ENCODE results near the gene PEDS1. TPM values are rescaled to one million over a fixed set of nuclear protein-coding genes. Genes with fewer than 3 reads are reported as not detected.
"Not testable (repeated sequence)": the region's sequence is repeated elsewhere in the genome, so short reads cannot be mapped to it uniquely, and the experiment has no call there.

The PEDS1 gene
- total RNA-seq, 1 donor from 2014 or later = 9.5 TPM

DNA sequence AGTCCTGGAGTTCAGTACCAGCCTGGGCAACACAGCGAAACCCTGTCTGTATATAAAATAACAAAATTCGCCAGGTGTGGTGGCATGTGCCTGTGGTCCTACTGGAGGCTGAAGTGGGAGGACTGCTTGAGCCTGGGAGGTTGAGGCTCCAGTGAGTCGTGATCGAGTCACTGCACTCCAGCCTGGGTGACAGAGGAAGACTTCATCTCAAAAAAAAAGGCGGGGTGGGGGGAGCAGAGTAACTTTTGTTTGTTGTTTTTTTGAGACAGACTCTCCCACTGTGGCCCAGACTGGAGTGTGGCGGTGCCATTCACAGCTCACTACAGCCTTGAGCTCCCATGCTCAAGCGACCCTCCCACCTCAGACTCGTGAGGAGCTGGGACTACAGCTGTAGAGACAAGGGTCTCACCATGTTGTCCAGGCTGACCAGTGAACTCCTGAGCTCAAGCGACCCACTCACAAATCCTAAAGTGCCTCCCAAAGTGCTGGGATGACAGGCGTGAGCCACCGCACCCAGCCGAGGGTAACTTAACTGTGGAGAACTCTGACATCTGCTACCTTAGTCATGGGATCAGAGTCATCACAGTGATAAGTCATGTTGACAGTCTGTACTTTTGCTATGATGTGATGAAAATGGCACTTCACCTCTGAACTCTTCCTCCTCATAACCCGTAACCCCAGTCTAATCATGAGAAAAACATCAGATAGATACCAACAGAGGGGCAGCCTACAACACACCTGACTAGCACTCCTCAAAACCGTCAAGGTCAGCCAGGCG is 16.5 kb downstream of the PEDS1 start:
- Histone ChIP-seq H3K4me1 (no peaks in the 10 kb centered on the region), H3K4me2 (no peak overlapping the region), H3K79me2 (ENCODE audit: low read depth) (no peaks in the 10 kb centered on the region), H2AFZ (replicated peaks) (no peak overlapping the region), H3K4me3 (no peak overlapping the region), H3F3A (ENCODE audit: low read depth) (no peaks in the 10 kb centered on the region), H4K20me1 (ENCODE audit: low read depth) (peaks cover 30% of the 10 kb centered on the region), H3K27me3 (no peaks in the 10 kb centered on the region), H3K27ac (no peak overlapping the region), H3K9me3 (ENCODE audit: low read depth) (no peaks in the 10 kb centered on the region), H3K36me3 (no peaks in the 10 kb centered on the region), H3K9ac (no peak overlapping the region)
- no peak for TF ChIP-seq EZH2 (IDR thresholded peaks at IDR 0.05)
- TF ChIP-seq EZH2phosphoT487 (IDR thresholded peaks at IDR 0.05) = no peak
- TF ChIP-seq, protein P1, sequence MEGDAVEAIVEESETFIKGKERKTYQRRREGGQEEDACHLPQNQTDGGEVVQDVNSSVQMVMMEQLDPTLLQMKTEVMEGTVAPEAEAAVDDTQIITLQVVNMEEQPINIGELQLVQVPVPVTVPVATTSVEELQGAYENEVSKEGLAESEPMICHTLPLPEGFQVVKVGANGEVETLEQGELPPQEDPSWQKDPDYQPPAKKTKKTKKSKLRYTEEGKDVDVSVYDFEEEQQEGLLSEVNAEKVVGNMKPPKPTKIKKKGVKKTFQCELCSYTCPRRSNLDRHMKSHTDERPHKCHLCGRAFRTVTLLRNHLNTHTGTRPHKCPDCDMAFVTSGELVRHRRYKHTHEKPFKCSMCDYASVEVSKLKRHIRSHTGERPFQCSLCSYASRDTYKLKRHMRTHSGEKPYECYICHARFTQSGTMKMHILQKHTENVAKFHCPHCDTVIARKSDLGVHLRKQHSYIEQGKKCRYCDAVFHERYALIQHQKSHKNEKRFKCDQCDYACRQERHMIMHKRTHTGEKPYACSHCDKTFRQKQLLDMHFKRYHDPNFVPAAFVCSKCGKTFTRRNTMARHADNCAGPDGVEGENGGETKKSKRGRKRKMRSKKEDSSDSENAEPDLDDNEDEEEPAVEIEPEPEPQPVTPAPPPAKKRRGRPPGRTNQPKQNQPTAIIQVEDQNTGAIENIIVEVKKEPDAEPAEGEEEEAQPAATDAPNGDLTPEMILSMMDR (IDR thresholded peaks at IDR 0.05) = no peak
- Mint-ChIP-seq H3K4me3 (no peak overlapping the region), H3K27ac (no peak overlapping the region), H3K4me1 (peaks cover 14% of the 10 kb centered on the region), H3K27me3 (ENCODE audit: insufficient read depth, low read depth) (peaks cover 10% of the 10 kb centered on the region), H3K9me3 (no peaks in the 10 kb centered on the region), H3K36me3 (peaks cover 23% of the 10 kb centered on the region)
- DNase-seq (ENCODE audit: low spot score) = no peak

- H3K27ac ChIP-seq; H3K4me1 ChIP-seq; H3K4me1 Mint-ChIP-seq; DNase-seq (ENCODE audit: low spot score); H2AFZ ChIP-seq (replicated peaks); H3K9me3 Mint-ChIP-seq; H3K36me3 ChIP-seq; H3K27me3 Mint-ChIP-seq (ENCODE audit: insufficient read depth, low read depth); H3K27ac Mint-ChIP-seq; H3K9ac ChIP-seq; H3K27me3 ChIP-seq; H3K9me3 ChIP-seq (ENCODE audit: low read depth); H3K4me3 Mint-ChIP-seq; H3K4me3 ChIP-seq; H3F3A ChIP-seq (ENCODE audit: low read depth); H3K79me2 ChIP-seq (ENCODE audit: low read depth); H3K4me2 ChIP-seq: not testable (repeated sequence)
- peaks cover 18% of the 10 kb centered on the region for H4K20me1 ChIP-seq (ENCODE audit: low read depth)
- H3K36me3 Mint-ChIP-seq = peaks cover 22% of the 10 kb centered on the region
Observed at GRCh38 chr20:50135157-50135556, 18.4 kb downstream of the PEDS1 start.

- H3K4me2 ChIP-seq = no peak overlapping the region
- H3K4me3 ChIP-seq = no peak overlapping the region
- no peaks in the 10 kb centered on the region for H3K9me3 Mint-ChIP-seq
- no peaks in the 10 kb centered on the region for H3F3A ChIP-seq (ENCODE audit: low read depth)
- no peak overlapping the region for H3K9ac ChIP-seq
- H3K27ac Mint-ChIP-seq = no peak overlapping the region
- H3K4me1 Mint-ChIP-seq = no peaks in the 10 kb centered on the region
- H4K20me1 ChIP-seq (ENCODE audit: low read depth) = peaks cover 13% of the 10 kb centered on the region
- no peak overlapping the region for H2AFZ ChIP-seq (replicated peaks)
- TF ChIP-seq EZH2 (IDR thresholded peaks at IDR 0.05) (no peak), EZH2phosphoT487 (IDR thresholded peaks at IDR 0.05) (no peak)
- TF ChIP-seq, protein P1 (IDR thresholded peaks at IDR 0.05) = no peak
- no peak overlapping the region for H3K4me3 Mint-ChIP-seq
- no peaks in the 10 kb centered on the region for H3K9me3 ChIP-seq (ENCODE audit: low read depth)
- H3K27me3 Mint-ChIP-seq (ENCODE audit: insufficient read depth, low read depth) = peaks cover 6% of the 10 kb centered on the region
- no peaks in the 10 kb centered on the region for H3K27me3 ChIP-seq
- no peak for DNase-seq (ENCODE audit: low spot score)
- no peaks in the 10 kb centered on the region for H3K79me2 ChIP-seq (ENCODE audit: low read depth)
- H3K4me1 ChIP-seq = no peaks in the 10 kb centered on the region
- no peak overlapping the region for H3K27ac ChIP-seq
- H3K36me3 ChIP-seq = no peaks in the 10 kb centered on the region
- peaks cover 15% of the 10 kb centered on the region for H3K36me3 Mint-ChIP-seq
Observed at GRCh38 chr20:50133474-50134217, 19.9 kb downstream of the PEDS1 start.

- H3K27ac ChIP-seq = no peak overlapping the region
- peaks cover 5% of the 10 kb centered on the region for H3K27me3 Mint-ChIP-seq (ENCODE audit: insufficient read depth, low read depth)
Observed at GRCh38 chr20:50133041-50133440, 20.5 kb downstream of the PEDS1 start.

More at GRCh38 chr20:50133041-50133440, 20.5 kb downstream of the PEDS1 start:
- no peak overlapping the region for H3K27ac Mint-ChIP-seq
- no peaks in the 10 kb centered on the region for H3K9me3 ChIP-seq (ENCODE audit: low read depth)
- no peaks in the 10 kb centered on the region for H3F3A ChIP-seq (ENCODE audit: low read depth)
- H3K36me3 Mint-ChIP-seq = peaks cover 19% of the 10 kb centered on the region
- no peaks in the 10 kb centered on the region for H3K27me3 ChIP-seq
- H3K9ac ChIP-seq = no peak overlapping the region
- peaks cover 13% of the 10 kb centered on the region for H4K20me1 ChIP-seq (ENCODE audit: low read depth)
- H3K4me3 ChIP-seq = no peak overlapping the region
- H3K36me3 ChIP-seq = no peaks in the 10 kb centered on the region
- no peaks in the 10 kb centered on the region for H3K4me1 ChIP-seq
- H3K4me2 ChIP-seq = no peak overlapping the region
- no peak for TF ChIP-seq EZH2phosphoT487 (IDR thresholded peaks at IDR 0.05)
- H2AFZ ChIP-seq (replicated peaks) = no peak overlapping the region
- H3K79me2 ChIP-seq (ENCODE audit: low read depth) = no peaks in the 10 kb centered on the region
- no peaks in the 10 kb centered on the region for H3K9me3 Mint-ChIP-seq
- H3K4me1 Mint-ChIP-seq = no peaks in the 10 kb centered on the region
- no peak for DNase-seq (ENCODE audit: low spot score)
- H3K4me3 Mint-ChIP-seq = no peak overlapping the region
